Neural cell (in vitro differentiated cells): ENCODE data around the gene PLXNC1. TPM values are rescaled to one million over a fixed set of nuclear protein-coding genes. Genes with fewer than 3 reads are reported as not detected.

Experiments used
- H2AFZ ChIP-seq: fragments of 200-600, 300-800 bp; sonication (generic), shearing (Covaris generic); 2 replicates; pipeline ENCODE4 v1.6.0; 2014; ENCODE audit warnings: low read depth, mild to moderate bottlenecking, antibody characterized with exemption, low read length, moderate library complexity
- H3F3A ChIP-seq: fragments of 200-600 bp; shearing (Covaris generic); 2 replicates; pipeline ENCODE4 v1.6.1; 2016; ENCODE audit warnings: mild to moderate bottlenecking, moderate library complexity, mixed read lengths, antibody characterized with exemption, low read length; ENCODE audit not compliant: insufficient read depth, poor library complexity, severe bottlenecking
- H3K27ac ChIP-seq: fragments of 200-600, 300-800 bp; sonication (generic), shearing (Covaris generic); 2 replicates; pipeline ENCODE4 v1.5.1; 2014; ENCODE audit warnings: mild to moderate bottlenecking, low read length, moderate library complexity
- H3K27me3 ChIP-seq: fragments of 300-800, 200-600 bp; sonication (generic), shearing (Covaris generic); 2 replicates; pipeline ENCODE4 v1.6.0; 2014; ENCODE audit warnings: mild to moderate bottlenecking, low read depth, low read length, moderate library complexity; ENCODE audit not compliant: insufficient read depth
- H3K36me3 ChIP-seq: fragments of 300-800, 200-600 bp; sonication (generic), shearing (Covaris generic); 2 replicates; pipeline ENCODE4 v1.5.1; 2014; ENCODE audit warnings: mild to moderate bottlenecking, antibody characterized with exemption, low read length, moderate library complexity; ENCODE audit not compliant: insufficient read depth
- H3K4me2 ChIP-seq: fragments of 300-800, 200-600 bp; sonication (generic), shearing (Covaris generic); 2 replicates; pipeline ENCODE4 v1.6.0; 2014; ENCODE audit warnings: mild to moderate bottlenecking, low read length
- H3K4me3 ChIP-seq: fragments of 300-800, 200-600 bp; sonication (generic), shearing (Covaris generic); 2 replicates; pipeline ENCODE4 v1.5.1; 2014; ENCODE audit warnings: mild to moderate bottlenecking, low read length, moderate library complexity
- H3K79me2 ChIP-seq: fragments of 200-600 bp; shearing (Covaris generic); replicated peaks from 2 replicates; pipeline ENCODE4 v1.6.0; 2014; ENCODE audit warnings: mild to moderate bottlenecking, low read length, moderate library complexity; ENCODE audit not compliant: insufficient read depth
- H3K9ac ChIP-seq: fragments of 300-800, 200-600 bp; sonication (generic), shearing (Covaris generic); 2 replicates; pipeline ENCODE4 v1.6.1; 2016; ENCODE audit warnings: mild to moderate bottlenecking, low read length, mixed read lengths
- H3K9me2 ChIP-seq: fragments of 200-600 bp; shearing (Covaris generic); 2 replicates; pipeline ENCODE4 v1.6.1; 2016; ENCODE audit warnings: mild to moderate bottlenecking, low read length, mixed read lengths; ENCODE audit not compliant: insufficient read depth
- H3K9me3 ChIP-seq: fragments of 200-600, 300-800 bp; sonication (generic), shearing (Covaris generic); 2 replicates; pipeline ENCODE4 v1.6.1; 2016; ENCODE audit warnings: mild to moderate bottlenecking, mixed run types, low read length, moderate library complexity, mixed read lengths
- H4K20me1 ChIP-seq: fragments of 200-600 bp; shearing (Covaris generic); 2 replicates; pipeline ENCODE4 v1.6.1; 2016; ENCODE audit warnings: mild to moderate bottlenecking, mixed run types; ENCODE audit not compliant: insufficient read depth
- CTCF ChIP-seq: fragments of 450-650 bp; IDR thresholded peaks from 2 replicates; pipeline ENCODE4 v1.5.1; 2014; ENCODE audit warnings: antibody characterized with exemption, mild to moderate bottlenecking, moderate library complexity; ENCODE audit not compliant: poor library complexity, severe bottlenecking
- EP300 ChIP-seq: fragments of 450-650 bp; conservative IDR thresholded peaks from 2 replicates; pipeline ENCODE4 v1.6.1; 2014; ENCODE audit warnings: antibody characterized with exemption, mild to moderate bottlenecking, moderate library complexity; ENCODE audit not compliant: poor library complexity, severe bottlenecking
- EZH2 ChIP-seq: fragments of 200-600, 300-800 bp; shearing (Covaris generic), sonication (generic); IDR thresholded peaks from 2 replicates; pipeline ENCODE4 v1.6.1; 2014; ENCODE audit warnings: antibody characterized with exemption, low read length, borderline replicate concordance, mild to moderate bottlenecking; ENCODE audit not compliant: insufficient read depth, poor library complexity, severe bottlenecking
- MXI1 ChIP-seq: fragments of 450-650 bp; conservative IDR thresholded peaks from 2 replicates; pipeline ENCODE4 v1.6.1; 2014; ENCODE audit warnings: antibody characterized with exemption, mild to moderate bottlenecking; ENCODE audit not compliant: poor library complexity, severe bottlenecking
- POLR2AphosphoS5 ChIP-seq: IDR thresholded peaks from 2 replicates; pipeline ENCODE4 v1.6.1; 2012
- RAD21 ChIP-seq: fragments of 450-650 bp; conservative IDR thresholded peaks from 2 replicates; pipeline ENCODE4 v1.6.1; 2014; ENCODE audit warnings: antibody characterized with exemption, mild to moderate bottlenecking, moderate library complexity
- SMC3 ChIP-seq: fragments of 450-650 bp; conservative IDR thresholded peaks from 2 replicates; pipeline ENCODE4 v1.6.1; 2014; ENCODE audit warnings: antibody characterized with exemption, mild to moderate bottlenecking, moderate library complexity; ENCODE audit not compliant: poor library complexity
- TAF1 ChIP-seq: IDR thresholded peaks from 2 replicates; pipeline ENCODE4 v1.6.1; 2012; ENCODE audit warnings: low read depth
- polyA plus RNA-seq: library from polyadenylated mRNA; depleted of rRNA; stranded (reverse); fragments of >200 nt; gene quantifications from 2 replicates; pipeline ENCODE4 v1.2.3, GENCODE V29; 2014
- TF ChIP-seq, protein P1 (sequence below): IDR thresholded peaks from 2 replicates; pipeline ENCODE4 v1.6.1; 2012; ENCODE audit warnings: borderline replicate concordance

Gene PLXNC1
- polyA plus RNA-seq, 1 donor from 2014 or later = 76.3 TPM

DNA sequence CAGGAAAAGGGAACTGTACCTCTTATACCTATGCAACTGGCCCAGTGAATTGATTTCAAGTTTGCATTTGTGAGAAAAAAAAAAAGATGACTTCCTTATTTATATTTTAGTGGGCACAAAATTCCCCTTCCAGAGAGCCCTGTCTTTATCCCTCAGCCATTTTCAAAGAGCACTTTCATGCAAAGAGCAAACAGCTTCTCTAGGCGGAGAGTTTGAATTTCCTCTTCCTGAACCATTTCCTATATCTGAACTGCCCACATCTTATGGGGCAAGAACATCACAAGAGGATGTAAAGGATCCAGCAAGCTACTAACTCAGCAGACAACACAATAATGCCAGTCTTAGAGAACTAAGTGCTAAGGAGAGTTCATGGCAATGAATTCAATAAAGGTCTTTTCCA lies 22.3 kb upstream of the PLXNC1 start:
- Histone ChIP-seq H3K27me3 (no peaks in the 10 kb centered on the region), H4K20me1 (no peaks in the 10 kb centered on the region), H3K9me2 (no peaks in the 10 kb centered on the region), H3K4me2 (no peak overlapping the region), H3K4me3 (no peak overlapping the region), H3K36me3 (no peaks in the 10 kb centered on the region), H3K9ac (no peak overlapping the region), H3K27ac (no peak overlapping the region), H3K79me2 (no peaks in the 10 kb centered on the region), H2AFZ (no peak overlapping the region), H3F3A (no peaks in the 10 kb centered on the region), H3K9me3 (no peaks in the 10 kb centered on the region)
- TF ChIP-seq SMC3 (no peak), CTCF (no peak), EP300 (no peak), TAF1 (no peak), MXI1 (no peak), POLR2AphosphoS5 (no peak), EZH2 (no peak), RAD21 (no peak)
- TF ChIP-seq, protein P1, sequence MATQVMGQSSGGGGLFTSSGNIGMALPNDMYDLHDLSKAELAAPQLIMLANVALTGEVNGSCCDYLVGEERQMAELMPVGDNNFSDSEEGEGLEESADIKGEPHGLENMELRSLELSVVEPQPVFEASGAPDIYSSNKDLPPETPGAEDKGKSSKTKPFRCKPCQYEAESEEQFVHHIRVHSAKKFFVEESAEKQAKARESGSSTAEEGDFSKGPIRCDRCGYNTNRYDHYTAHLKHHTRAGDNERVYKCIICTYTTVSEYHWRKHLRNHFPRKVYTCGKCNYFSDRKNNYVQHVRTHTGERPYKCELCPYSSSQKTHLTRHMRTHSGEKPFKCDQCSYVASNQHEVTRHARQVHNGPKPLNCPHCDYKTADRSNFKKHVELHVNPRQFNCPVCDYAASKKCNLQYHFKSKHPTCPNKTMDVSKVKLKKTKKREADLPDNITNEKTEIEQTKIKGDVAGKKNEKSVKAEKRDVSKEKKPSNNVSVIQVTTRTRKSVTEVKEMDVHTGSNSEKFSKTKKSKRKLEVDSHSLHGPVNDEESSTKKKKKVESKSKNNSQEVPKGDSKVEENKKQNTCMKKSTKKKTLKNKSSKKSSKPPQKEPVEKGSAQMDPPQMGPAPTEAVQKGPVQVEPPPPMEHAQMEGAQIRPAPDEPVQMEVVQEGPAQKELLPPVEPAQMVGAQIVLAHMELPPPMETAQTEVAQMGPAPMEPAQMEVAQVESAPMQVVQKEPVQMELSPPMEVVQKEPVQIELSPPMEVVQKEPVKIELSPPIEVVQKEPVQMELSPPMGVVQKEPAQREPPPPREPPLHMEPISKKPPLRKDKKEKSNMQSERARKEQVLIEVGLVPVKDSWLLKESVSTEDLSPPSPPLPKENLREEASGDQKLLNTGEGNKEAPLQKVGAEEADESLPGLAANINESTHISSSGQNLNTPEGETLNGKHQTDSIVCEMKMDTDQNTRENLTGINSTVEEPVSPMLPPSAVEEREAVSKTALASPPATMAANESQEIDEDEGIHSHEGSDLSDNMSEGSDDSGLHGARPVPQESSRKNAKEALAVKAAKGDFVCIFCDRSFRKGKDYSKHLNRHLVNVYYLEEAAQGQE = no peak

GRCh38 chr12:94127239-94128131 lies 20.9 kb upstream of the PLXNC1 start:
- H2AFZ ChIP-seq = no peak overlapping the region
- H3K9me3 ChIP-seq = no peaks in the 10 kb centered on the region
- H3F3A ChIP-seq = no peaks in the 10 kb centered on the region
- H3K4me2 ChIP-seq = no peak overlapping the region
- no peak for TF ChIP-seq RAD21
- TF ChIP-seq MXI1 = no peak
- TF ChIP-seq SMC3 = no peak
- TF ChIP-seq TAF1 = no peak
- TF ChIP-seq, protein P1 = no peak
- H3K79me2 ChIP-seq = no peaks in the 10 kb centered on the region
- no peaks in the 10 kb centered on the region for H3K36me3 ChIP-seq
- no peak overlapping the region for H3K9ac ChIP-seq
- no peak overlapping the region for H3K4me3 ChIP-seq
- H3K27me3 ChIP-seq = no peaks in the 10 kb centered on the region
- no peaks in the 10 kb centered on the region for H3K9me2 ChIP-seq
- H3K27ac ChIP-seq = no peak overlapping the region
- H4K20me1 ChIP-seq = no peaks in the 10 kb centered on the region
